Measurements from ENCODE around the gene SORL1-AS1.

Gene SORL1-AS1

GRCh38 chr11:121478895-121479697 is 26.3 kb upstream of the SORL1-AS1 start:
- TF ChIP-seq CTCF (IDR thresholded peaks at IDR 0.05) (no peak), POLR2A (IDR thresholded peaks at IDR 0.05) (no peak)
- WGBS, 2 donors: 61 to 65% methylated on average over 22 to 25 of the region's 25 CpGs
- DNase-seq (ENCODE audit: low spot score in 2 of 2): no peak
- H3K4me3 ChIP-seq (ENCODE audit: low read depth, poor library complexity, severe bottlenecking): no peak overlapping the region
- intact Hi-C loops (cut with DNase I; ENCODE audit: low total_unique reads): no loop called here

GRCh38 chr11:121478226-121478894 is 25.6 kb upstream of the SORL1-AS1 start:
- intact Hi-C loops (cut with DNase I; ENCODE audit: low total_unique reads): no loop called here
- peak in 1 of 2 donors; percentile 28 for DNase-seq (ENCODE audit: low spot score in 2 of 2)
- 86 to 90% methylated on average over 18 of the region's 18 CpGs for WGBS, 2 donors
- TF ChIP-seq CTCF (IDR thresholded peaks at IDR 0.05) (no peak), POLR2A (IDR thresholded peaks at IDR 0.05) (no peak)
- H3K4me3 ChIP-seq (ENCODE audit: low read depth, poor library complexity, severe bottlenecking): no peak overlapping the region

- H3K4me3 ChIP-seq (ENCODE audit: low read depth, poor library complexity, severe bottlenecking): no peak overlapping the region
- no peak for TF ChIP-seq POLR2A (IDR thresholded peaks at IDR 0.05)
- TF ChIP-seq CTCF (IDR thresholded peaks at IDR 0.05): peak in 1 of 3 donors; percentile 93
- intact Hi-C loops (cut with DNase I; ENCODE audit: low total_unique reads): no loop called here
- 50 to 61% methylated on average over 5 of the region's 5 CpGs for WGBS, 2 donors
- peak in 1 of 2 donors; percentile 18 for DNase-seq (ENCODE audit: low spot score in 2 of 2)
These were observed 23.7 kb upstream of the SORL1-AS1 start for GRCh38 chr11:121476379-121477032.

GRCh38 chr11:121474680-121475079 is 21.9 kb upstream of the SORL1-AS1 start:
- H3K4me3 ChIP-seq (ENCODE audit: low read depth, poor library complexity, severe bottlenecking): no peak overlapping the region
- WGBS, 2 donors: 94 to 97% methylated on average over 7 of the region's 7 CpGs
- no peak for DNase-seq (ENCODE audit: low spot score in 2 of 2)
- TF ChIP-seq CTCF (IDR thresholded peaks at IDR 0.05) (no peak), POLR2A (IDR thresholded peaks at IDR 0.05) (no peak)
- intact Hi-C loops (cut with DNase I; ENCODE audit: low total_unique reads): no loop called here

GRCh38 chr11:121473064-121473777 is 20.5 kb upstream of the SORL1-AS1 start:
- no peak overlapping the region for H3K4me3 ChIP-seq (ENCODE audit: low read depth, poor library complexity, severe bottlenecking)
- 61 to 66% methylated on average over 8 of the region's 8 CpGs for WGBS, 2 donors
- TF ChIP-seq POLR2A (IDR thresholded peaks at IDR 0.05) (no peak), CTCF (IDR thresholded peaks at IDR 0.05) (no peak)
- DNase-seq (ENCODE audit: low spot score in 2 of 2): no peak
- intact Hi-C loops (cut with DNase I; ENCODE audit: low total_unique reads): no loop called here

Measured in lower leg skin (tissue), 4 donors.